Measurements from ENCODE around the gene ZNF33B.

ZNF33B gene

DNA sequence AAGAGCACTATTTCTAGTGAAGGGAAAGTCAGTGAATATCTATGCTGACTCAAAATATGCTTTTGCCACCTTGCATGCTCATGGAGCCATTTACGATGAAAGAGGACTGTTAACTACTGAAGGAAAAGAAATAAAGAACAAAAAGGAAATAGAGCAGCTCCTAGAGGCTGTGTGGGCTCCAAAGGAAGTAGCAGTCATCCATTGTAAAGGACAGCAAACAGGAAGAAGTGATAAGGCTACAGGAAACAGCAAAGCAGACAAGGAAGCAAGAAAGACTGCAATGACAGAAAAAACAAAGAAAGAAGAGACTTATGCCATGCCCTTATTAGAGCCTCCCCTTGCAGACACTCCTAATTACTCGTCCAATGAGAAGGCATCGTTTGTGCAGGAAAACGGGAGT is 12.0 kb upstream of the ZNF33B start:
- TF ChIP-seq ZNF70 (CRISPR knock-in tag; IDR thresholded peaks at IDR 0.05) (no peak), ZNF8 (CRISPR knock-in tag; IDR thresholded peaks at IDR 0.05) (no peak), TOX (CRISPR knock-in tag; IDR thresholded peaks at IDR 0.05; ENCODE audit: borderline replicate concordance) (no peak), ISL1 (CRISPR knock-in tag; IDR thresholded peaks at IDR 0.05) (no peak), BACH2 (CRISPR knock-in tag; IDR thresholded peaks at IDR 0.05; ENCODE audit: borderline replicate concordance) (no peak), OSR1 (CRISPR knock-in tag; IDR thresholded peaks at IDR 0.05) (no peak), ZFP30 (CRISPR knock-in tag; IDR thresholded peaks at IDR 0.05) (no peak), GLIS3 (CRISPR knock-in tag; IDR thresholded peaks at IDR 0.05) (no peak), ESRRG (CRISPR knock-in tag; IDR thresholded peaks at IDR 0.05) (no peak), TCF4 (CRISPR knock-in tag; IDR thresholded peaks at IDR 0.05; ENCODE audit: borderline replicate concordance) (no peak), PPARA (CRISPR knock-in tag; IDR thresholded peaks at IDR 0.05; ENCODE audit: borderline replicate concordance) (no peak), SNAI2 (CRISPR knock-in tag; IDR thresholded peaks at IDR 0.05) (no peak), ZC3H10 (CRISPR knock-in tag; IDR thresholded peaks at IDR 0.05) (no peak), CSDC2 (CRISPR knock-in tag; IDR thresholded peaks at IDR 0.05) (no peak)
- TF ChIP-seq, protein P1, sequence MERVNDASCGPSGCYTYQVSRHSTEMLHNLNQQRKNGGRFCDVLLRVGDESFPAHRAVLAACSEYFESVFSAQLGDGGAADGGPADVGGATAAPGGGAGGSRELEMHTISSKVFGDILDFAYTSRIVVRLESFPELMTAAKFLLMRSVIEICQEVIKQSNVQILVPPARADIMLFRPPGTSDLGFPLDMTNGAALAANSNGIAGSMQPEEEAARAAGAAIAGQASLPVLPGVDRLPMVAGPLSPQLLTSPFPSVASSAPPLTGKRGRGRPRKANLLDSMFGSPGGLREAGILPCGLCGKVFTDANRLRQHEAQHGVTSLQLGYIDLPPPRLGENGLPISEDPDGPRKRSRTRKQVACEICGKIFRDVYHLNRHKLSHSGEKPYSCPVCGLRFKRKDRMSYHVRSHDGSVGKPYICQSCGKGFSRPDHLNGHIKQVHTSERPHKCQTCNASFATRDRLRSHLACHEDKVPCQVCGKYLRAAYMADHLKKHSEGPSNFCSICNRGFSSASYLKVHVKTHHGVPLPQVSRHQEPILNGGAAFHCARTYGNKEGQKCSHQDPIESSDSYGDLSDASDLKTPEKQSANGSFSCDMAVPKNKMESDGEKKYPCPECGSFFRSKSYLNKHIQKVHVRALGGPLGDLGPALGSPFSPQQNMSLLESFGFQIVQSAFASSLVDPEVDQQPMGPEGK (CRISPR knock-in tag; IDR thresholded peaks at IDR 0.05; ENCODE audit: borderline replicate concordance): no peak
- TF ChIP-seq, protein P2, sequence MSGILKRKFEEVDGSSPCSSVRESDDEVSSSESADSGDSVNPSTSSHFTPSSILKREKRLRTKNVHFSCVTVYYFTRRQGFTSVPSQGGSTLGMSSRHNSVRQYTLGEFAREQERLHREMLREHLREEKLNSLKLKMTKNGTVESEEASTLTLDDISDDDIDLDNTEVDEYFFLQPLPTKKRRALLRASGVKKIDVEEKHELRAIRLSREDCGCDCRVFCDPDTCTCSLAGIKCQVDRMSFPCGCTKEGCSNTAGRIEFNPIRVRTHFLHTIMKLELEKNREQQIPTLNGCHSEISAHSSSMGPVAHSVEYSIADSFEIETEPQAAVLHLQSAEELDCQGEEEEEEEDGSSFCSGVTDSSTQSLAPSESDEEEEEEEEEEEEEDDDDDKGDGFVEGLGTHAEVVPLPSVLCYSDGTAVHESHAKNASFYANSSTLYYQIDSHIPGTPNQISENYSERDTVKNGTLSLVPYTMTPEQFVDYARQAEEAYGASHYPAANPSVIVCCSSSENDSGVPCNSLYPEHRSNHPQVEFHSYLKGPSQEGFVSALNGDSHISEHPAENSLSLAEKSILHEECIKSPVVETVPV (CRISPR knock-in tag; IDR thresholded peaks at IDR 0.05): no peak
- TF ChIP-seq, protein P3, sequence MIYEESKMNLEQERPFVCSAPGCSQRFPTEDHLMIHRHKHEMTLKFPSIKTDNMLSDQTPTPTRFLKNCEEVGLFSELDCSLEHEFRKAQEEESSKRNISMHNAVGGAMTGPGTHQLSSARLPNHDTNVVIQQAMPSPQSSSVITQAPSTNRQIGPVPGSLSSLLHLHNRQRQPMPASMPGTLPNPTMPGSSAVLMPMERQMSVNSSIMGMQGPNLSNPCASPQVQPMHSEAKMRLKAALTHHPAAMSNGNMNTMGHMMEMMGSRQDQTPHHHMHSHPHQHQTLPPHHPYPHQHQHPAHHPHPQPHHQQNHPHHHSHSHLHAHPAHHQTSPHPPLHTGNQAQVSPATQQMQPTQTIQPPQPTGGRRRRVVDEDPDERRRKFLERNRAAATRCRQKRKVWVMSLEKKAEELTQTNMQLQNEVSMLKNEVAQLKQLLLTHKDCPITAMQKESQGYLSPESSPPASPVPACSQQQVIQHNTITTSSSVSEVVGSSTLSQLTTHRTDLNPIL (CRISPR knock-in tag; IDR thresholded peaks at IDR 0.05; ENCODE audit: low read depth): no peak
- no peak for ATAC-seq

DNA sequence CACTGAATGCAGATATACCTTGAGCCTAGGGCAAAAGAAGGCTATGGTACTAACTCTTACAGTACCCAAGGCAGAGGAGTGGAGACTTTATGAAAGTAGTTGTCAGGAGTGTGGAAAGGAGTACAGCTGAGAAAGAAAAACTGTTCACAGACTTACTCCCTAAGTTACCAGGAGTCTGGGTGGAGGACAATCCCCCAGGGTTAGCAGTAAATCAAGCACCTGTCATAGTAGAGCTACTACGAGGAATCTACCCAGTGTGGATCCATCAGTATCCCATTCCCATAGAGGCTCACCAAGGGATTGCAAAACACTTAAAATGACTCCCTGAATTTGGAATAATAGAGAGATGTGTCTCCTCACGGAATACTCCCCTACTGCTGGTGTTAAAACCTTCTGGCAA is 10.1 kb upstream of the ZNF33B start:
- no peak for ATAC-seq
- TF ChIP-seq, protein P2 (CRISPR knock-in tag; IDR thresholded peaks at IDR 0.05): no peak
- TF ChIP-seq OSR1 (CRISPR knock-in tag; IDR thresholded peaks at IDR 0.05) (no peak), CSDC2 (CRISPR knock-in tag; IDR thresholded peaks at IDR 0.05) (no peak)
- TF ChIP-seq, protein P3 (CRISPR knock-in tag; IDR thresholded peaks at IDR 0.05; ENCODE audit: low read depth): no peak

DNA sequence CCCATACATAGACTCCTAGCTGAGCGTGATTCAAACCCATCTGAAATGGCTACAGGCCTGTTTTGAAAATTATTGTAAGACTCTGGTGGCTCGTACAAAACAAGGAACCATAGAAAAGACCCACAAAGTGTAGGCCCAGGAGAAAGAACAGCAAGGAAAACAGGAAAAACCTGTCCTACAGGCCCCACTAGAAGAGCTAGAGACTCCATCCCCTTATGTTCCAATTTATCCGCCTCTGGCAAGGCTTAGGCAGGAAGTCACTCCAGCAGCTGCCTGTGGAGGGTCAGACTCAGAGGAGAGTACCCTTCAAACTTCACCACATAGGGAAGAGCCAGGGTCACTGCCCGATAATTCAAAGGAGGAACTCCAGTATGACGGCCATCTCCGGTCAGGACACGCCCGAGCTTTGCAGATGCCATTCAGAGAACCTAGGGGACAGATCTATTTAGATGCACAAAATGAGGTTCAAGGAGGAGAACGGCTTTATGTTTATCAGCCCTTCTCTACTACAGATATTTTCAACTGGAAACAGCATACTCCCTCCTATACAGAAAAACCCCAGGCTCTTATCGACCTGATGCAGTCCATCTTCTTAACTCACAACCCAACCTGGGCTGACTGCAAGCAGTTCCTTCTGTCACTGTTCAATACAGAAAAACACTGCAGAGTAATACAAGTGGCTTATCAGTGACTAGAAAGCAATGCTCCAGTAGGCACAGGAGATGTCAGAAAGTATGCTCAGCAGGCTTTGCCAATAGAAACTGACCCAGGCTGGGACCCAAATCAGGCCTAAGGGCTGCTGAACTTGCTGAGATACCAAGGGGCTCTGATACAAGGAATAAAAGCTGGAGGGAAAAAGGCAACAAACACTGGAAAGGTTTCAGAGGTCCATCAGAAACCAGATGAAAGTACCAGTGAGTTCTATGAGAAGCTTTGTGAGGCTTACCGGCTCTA is 8.6 kb upstream of the ZNF33B start:
- TF ChIP-seq ZNF565 (CRISPR knock-in tag; conservative IDR thresholded peaks at IDR 0.05; ENCODE audit: low read depth) (no peak), TCF4 (CRISPR knock-in tag; IDR thresholded peaks at IDR 0.05; ENCODE audit: borderline replicate concordance) (no peak), ISL1 (CRISPR knock-in tag; IDR thresholded peaks at IDR 0.05) (no peak)
- TF ChIP-seq, protein P1 (CRISPR knock-in tag; IDR thresholded peaks at IDR 0.05; ENCODE audit: borderline replicate concordance): no peak
- no peak for ATAC-seq

All from SK-N-SH treated with all-trans-retinoic acid at 6 μM for 48 hours (cell line).